Gastrocnemius medialis (tissue), 4 donors: ENCODE measurements around the gene SOWAHD. TPM values are rescaled to one million over a fixed set of nuclear protein-coding genes. Genes with fewer than 3 reads are reported as not detected.
A peak's percentile ranks its signal among the peaks of the same experiment; 100 is the strongest.

Experiments used
- ATAC-seq, 2 donors: fragments of 150-250 bp; one replicate each; pipeline ENCODE4 v1.9.1; 2016
- DNase-seq, 2 donors: peaks; one replicate each; pipeline ENCODE4 v3.0.0-alpha.2; 2019
- H3K27ac ChIP-seq, 4 donors: fragments of 200-600 bp; sonication (generic); 1 replicate in 1 of 4; 2 replicates in 3 of 4; pipeline ENCODE4 v1.5.1; 2016 to 2018; ENCODE audit warnings: mild to moderate bottlenecking in 2 of 4, moderate library complexity in 1 of 4
- H3K27me3 ChIP-seq, 3 donors: fragments of 200-600 bp; sonication (generic) in 2 of 3; 1 replicate in 1 of 3; 2 replicates in 2 of 3; pipeline versions ENCODE4 v1.5.1 to v1.6.0; 2016 to 2019; ENCODE audit warnings: mild to moderate bottlenecking in 1 of 3, moderate library complexity in 1 of 3
- H3K36me3 ChIP-seq, 2 donors: fragments of 200-600 bp; sonication (generic) in 1 of 2; one replicate each; pipeline ENCODE4 v1.5.1; 2017 to 2018
- H3K4me1 ChIP-seq, 2 donors: fragments of 200-600 bp; sonication (generic) in 1 of 2; one replicate each; pipeline ENCODE4 v1.5.1; 2016 to 2017; ENCODE audit warnings: mild to moderate bottlenecking in 2 of 2
- H3K4me3 ChIP-seq, 4 donors: fragments of 200-600 bp; sonication (generic) in 3 of 4; 1 replicate in 1 of 4; 2 replicates in 3 of 4; pipeline ENCODE4 v1.5.1; 2016 to 2019; ENCODE audit warnings: mild to moderate bottlenecking in 2 of 4
- H3K9me3 ChIP-seq, 3 donors: fragments of 200-600 bp; sonication (generic) in 2 of 3; 1 replicate in 1 of 3; 2 replicates in 2 of 3; pipeline ENCODE4 v1.5.1; 2016 to 2019
- CTCF ChIP-seq, 5 experiments: fragments of 450-650 bp in 3 of 5; fragments of 200-600 bp in 2 of 5; sonication (generic) in 2 of 5; IDR thresholded peaks in 4 of 5; conservative IDR thresholded peaks in 1 of 5; 1 replicate in 4 of 5; 2 replicates in 1 of 5; pipeline ENCODE4 v1.5.1; 2016 to 2019; ENCODE audit warnings: antibody characterized with exemption in 5 of 5, mild to moderate bottlenecking in 3 of 5, moderate library complexity in 3 of 5
- POLR2A ChIP-seq, 2 donors: fragments of 450-650 bp; IDR thresholded peaks; one replicate each; pipeline ENCODE4 v1.6.1; 2017; ENCODE audit warnings: antibody characterized with exemption in 2 of 2, mild to moderate bottlenecking in 2 of 2, moderate library complexity in 2 of 2
- in situ Hi-C, 4 donors: fragments of 200-750 bp; cut with MboI; loops; one replicate each; pipeline versions ENCODE4 v1.15.0 to v1.8.0; 2017; ENCODE audit warnings: low sequenced_read_pairs in 4 of 4
- intact Hi-C: fragments of 100-400 bp; cut with DNase I; formaldehyde crosslinking; loops from one replicate; pipeline ENCODE4 v1.15.1; 2023; ENCODE audit warnings: low total_unique reads
- total RNA-seq, 4 donors: library from RNA; depleted of rRNA; stranded (reverse); fragments of >200 nt; gene quantifications; one replicate each; pipeline versions ENCODE4 v1.1.0 to v1.2.3, GENCODE V29; 2016

SOWAHD gene
- total RNA-seq, 4 donors from 2014 or later, result 0.76 TPM; not detected in 3

DNA sequence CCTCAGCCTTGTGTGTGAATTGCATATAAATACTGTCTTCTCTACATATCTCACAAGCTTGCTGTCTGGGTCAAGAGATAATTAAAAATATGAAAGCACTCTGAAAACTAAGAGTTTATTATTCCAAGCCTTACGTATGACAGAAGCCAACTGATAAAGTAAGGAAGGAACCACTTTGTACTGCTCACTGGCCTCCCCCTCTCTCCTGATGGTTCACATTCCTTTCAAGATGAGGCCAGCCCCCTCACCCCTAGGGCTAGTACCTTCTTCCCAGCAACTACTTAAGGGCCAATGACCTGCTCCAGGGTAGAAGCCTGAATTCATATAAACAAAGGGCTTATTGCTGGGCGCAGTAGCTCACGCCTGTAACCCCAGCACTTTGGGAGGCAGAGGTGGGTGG, 5.4 kb upstream of the SOWAHD start:
- Histone ChIP-seq H3K36me3 (no peaks in the 10 kb centered on the region), H3K27me3 (no peaks in the 10 kb centered on the region), H3K9me3 (no peaks in the 10 kb centered on the region), H3K4me3 (no peak overlapping the region), H3K4me1 (no peaks in the 10 kb centered on the region), H3K27ac (no peak overlapping the region)
- in situ Hi-C loops, result no loop called here
- no peak for ATAC-seq
- no peak for TF ChIP-seq POLR2A (IDR thresholded peaks at IDR 0.05)
- no peak for TF ChIP-seq CTCF (IDR thresholded peaks at IDR 0.05 in 4 of 5, conservative IDR thresholded peaks at IDR 0.05 in 1 of 5)
- intact Hi-C loops, result no loop called here
- DNase-seq, result no peak

DNA sequence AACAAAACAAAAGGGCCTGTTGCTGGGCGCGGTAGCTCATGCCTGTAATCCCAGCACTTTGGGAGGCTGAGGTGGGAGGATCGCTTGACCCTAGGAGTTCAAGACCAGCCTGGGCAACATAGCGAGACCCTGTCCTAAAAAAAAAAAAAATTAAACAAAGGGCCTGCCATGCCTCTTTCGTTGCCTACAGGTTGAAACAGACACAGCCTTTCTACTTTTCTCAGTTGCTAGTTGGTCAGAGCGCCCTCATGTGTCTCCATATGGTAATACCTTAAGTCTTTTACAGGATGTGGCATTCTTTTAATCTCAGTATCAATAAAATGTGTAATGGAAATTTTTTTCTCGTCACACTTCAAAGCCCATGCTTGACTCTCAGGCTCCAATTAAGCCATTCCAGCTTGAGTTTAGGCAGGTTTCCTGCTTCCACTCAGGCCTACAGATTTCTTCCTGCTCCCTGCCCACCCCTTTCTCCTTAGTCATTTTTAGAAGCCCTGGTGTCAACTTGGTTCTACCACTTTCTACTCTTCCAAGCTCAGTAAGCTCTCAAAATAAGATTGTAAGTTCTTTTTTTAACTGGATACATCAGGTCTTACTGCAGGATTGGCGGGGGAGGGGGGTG, 4.6 kb upstream of the SOWAHD start:
- in situ Hi-C loops (no loop called here), intact Hi-C loops (no loop called here)
- H3K27ac ChIP-seq, result no peak overlapping the region
- no peak overlapping the region for H3K4me3 ChIP-seq
- H3K27me3 ChIP-seq, result peaks cover 0 to 5% (median 0%) of the 10 kb centered on the region in 3 donors
- H3K4me1 ChIP-seq, result no peaks in the 10 kb centered on the region
- TF ChIP-seq CTCF (IDR thresholded peaks at IDR 0.05 in 4 of 5, conservative IDR thresholded peaks at IDR 0.05 in 1 of 5) (peak in 2 of 5 experiments; percentile 18 to 20), POLR2A (IDR thresholded peaks at IDR 0.05) (no peak)
- no peak for DNase-seq
- no peaks in the 10 kb centered on the region for H3K9me3 ChIP-seq
- H3K36me3 ChIP-seq, result no peaks in the 10 kb centered on the region
- no peak for ATAC-seq

GRCh38 chrX:119755981-119756533, 2.3 kb upstream of the SOWAHD start:
- H3K4me3 ChIP-seq, result no peak overlapping the region
- intact Hi-C loops, result no loop called here
- DNase-seq, result no peak
- H3K27ac ChIP-seq, result no peak overlapping the region
- no peak for ATAC-seq
- no peaks in the 10 kb centered on the region for H3K4me1 ChIP-seq
- no peak for TF ChIP-seq CTCF (IDR thresholded peaks at IDR 0.05 in 4 of 5, conservative IDR thresholded peaks at IDR 0.05 in 1 of 5)
- no peak for TF ChIP-seq POLR2A (IDR thresholded peaks at IDR 0.05)
- H3K27me3 ChIP-seq, result peaks cover 0 to 15% (median 3%) of the 10 kb centered on the region in 3 donors
- in situ Hi-C loops, result no loop called here
- H3K36me3 ChIP-seq, result no peaks in the 10 kb centered on the region
- H3K9me3 ChIP-seq, result no peaks in the 10 kb centered on the region

DNA sequence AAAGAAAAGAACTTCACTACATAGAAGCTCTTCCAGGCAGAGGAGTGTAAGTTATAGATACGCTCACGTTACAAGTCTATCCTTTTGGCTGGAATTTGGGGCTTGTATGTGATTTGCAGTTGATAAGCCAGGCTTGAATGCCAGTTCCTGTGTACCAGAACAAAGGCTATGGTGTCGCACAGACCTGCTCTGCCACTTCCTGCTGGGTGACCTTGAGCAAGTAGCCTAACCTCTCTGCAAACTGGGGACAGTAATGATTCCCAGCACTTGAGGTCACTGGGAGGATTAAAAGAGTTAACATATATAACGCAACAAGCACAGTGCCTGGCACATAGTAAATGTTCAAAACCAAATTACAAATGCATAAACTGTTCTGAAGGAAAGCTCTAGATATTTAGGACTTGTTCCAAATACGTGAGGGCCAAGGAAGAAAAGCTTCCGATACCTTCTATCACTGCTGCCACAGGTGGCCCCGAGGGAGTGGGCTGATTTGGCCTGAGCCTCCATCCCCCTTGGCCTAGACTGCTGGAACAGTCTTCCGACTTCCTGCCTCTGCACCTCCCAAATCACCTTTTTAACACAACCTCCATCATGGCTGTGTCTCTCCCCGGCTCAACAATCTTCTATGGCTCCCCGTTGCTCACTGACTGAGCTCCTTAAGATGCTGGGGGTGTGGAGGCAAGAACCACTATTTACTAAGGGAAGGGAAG, 1.3 kb upstream of the SOWAHD start:
- intact Hi-C loops, result no loop called here
- no peaks in the 10 kb centered on the region for H3K36me3 ChIP-seq
- H3K27ac ChIP-seq, result no peak overlapping the region
- in situ Hi-C loops, result no loop called here
- TF ChIP-seq CTCF (IDR thresholded peaks at IDR 0.05 in 4 of 5, conservative IDR thresholded peaks at IDR 0.05 in 1 of 5), result no peak
- no peak for TF ChIP-seq POLR2A (IDR thresholded peaks at IDR 0.05)
- no peak for DNase-seq
- H3K27me3 ChIP-seq, result peaks cover 0 to 15% (median 3%) of the 10 kb centered on the region in 3 donors
- H3K9me3 ChIP-seq, result no peaks in the 10 kb centered on the region
- no peak for ATAC-seq
- H3K4me3 ChIP-seq, result no peak overlapping the region
- H3K4me1 ChIP-seq, result no peaks in the 10 kb centered on the region
